ENCODE data around the gene SORCS2. TPM values are rescaled to one million over a fixed set of nuclear protein-coding genes. Genes with fewer than 3 reads are reported as not detected.

Gene SORCS2
- total RNA-seq, 1 donor from 2014 or later: 5.2 TPM

GRCh38 chr4:7469023-7469422, 276.7 kb downstream of the SORCS2 start:
- Histone ChIP-seq H3K27ac (no peak overlapping the region), H3K4me3 (no peak overlapping the region), H2AFZ (replicated peaks) (no peak overlapping the region), H3K9me3 (ENCODE audit: low read depth) (no peaks in the 10 kb centered on the region), H3K79me2 (ENCODE audit: low read depth) (no peaks in the 10 kb centered on the region), H3F3A (ENCODE audit: low read depth) (peaks cover 20% of the 10 kb centered on the region), H3K9ac (no peak overlapping the region), H4K20me1 (ENCODE audit: low read depth) (no peaks in the 10 kb centered on the region), H3K27me3 (no peaks in the 10 kb centered on the region), H3K4me1 (peaks cover 16% of the 10 kb centered on the region), H3K36me3 (no peaks in the 10 kb centered on the region), H3K4me2 (no peak overlapping the region)
- H3K9me3 Mint-ChIP-seq: peaks cover 12% of the 10 kb centered on the region
- TF ChIP-seq EZH2 (IDR thresholded peaks at IDR 0.05) (no peak), CTCF (IDR thresholded peaks at IDR 0.05) (no peak), EZH2phosphoT487 (IDR thresholded peaks at IDR 0.05) (no peak)
- peaks cover 4% of the 10 kb centered on the region for H3K36me3 Mint-ChIP-seq
- H3K4me1 Mint-ChIP-seq: peaks cover 41% of the 10 kb centered on the region
- peaks cover 10% of the 10 kb centered on the region for H3K27me3 Mint-ChIP-seq (ENCODE audit: insufficient read depth, low read depth)
- DNase-seq (ENCODE audit: low spot score): no peak
- H3K4me3 Mint-ChIP-seq: peak overlapping the region; percentile 10
- peak overlapping the region; percentile 12 for H3K27ac Mint-ChIP-seq

DNA sequence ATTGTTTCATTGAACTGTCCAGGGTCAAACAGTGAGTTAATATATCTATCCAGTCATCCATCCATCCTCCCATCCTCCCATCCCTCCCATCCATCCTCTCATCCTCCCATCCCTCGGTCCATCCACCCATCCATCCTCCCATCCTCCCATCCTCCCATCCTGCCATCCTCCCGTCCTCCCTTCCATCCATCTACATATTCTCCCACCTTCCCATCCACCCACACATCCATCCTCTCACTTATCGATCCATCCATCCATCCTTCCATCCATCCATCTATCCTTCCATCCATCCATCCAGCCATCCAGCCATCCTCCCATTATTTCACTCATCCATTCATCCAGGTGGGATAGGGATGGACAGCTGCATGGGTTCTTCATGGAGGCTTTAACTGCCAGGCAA, 277.8 kb downstream of the SORCS2 start:
- peaks cover 16% of the 10 kb centered on the region for H3K4me1 ChIP-seq
- peaks cover 36% of the 10 kb centered on the region for H3K4me1 Mint-ChIP-seq

GRCh38 chr4:7470522-7471128, 278.3 kb downstream of the SORCS2 start:
- Histone ChIP-seq H3K27ac (no peak overlapping the region), H4K20me1 (ENCODE audit: low read depth) (no peaks in the 10 kb centered on the region), H3K4me2 (no peak overlapping the region), H3K4me3 (no peak overlapping the region), H3K9me3 (ENCODE audit: low read depth) (no peaks in the 10 kb centered on the region), H3K36me3 (no peaks in the 10 kb centered on the region), H2AFZ (replicated peaks) (no peak overlapping the region), H3K4me1 (peaks cover 16% of the 10 kb centered on the region), H3K79me2 (ENCODE audit: low read depth) (no peaks in the 10 kb centered on the region), H3F3A (ENCODE audit: low read depth) (peaks cover 20% of the 10 kb centered on the region), H3K9ac (no peak overlapping the region), H3K27me3 (no peaks in the 10 kb centered on the region)
- Mint-ChIP-seq H3K27ac (peak overlapping the region; percentile 85), H3K36me3 (peaks cover 4% of the 10 kb centered on the region), H3K9me3 (peaks cover 7% of the 10 kb centered on the region), H3K27me3 (ENCODE audit: insufficient read depth, low read depth) (peaks cover 10% of the 10 kb centered on the region), H3K4me1 (peaks cover 36% of the 10 kb centered on the region), H3K4me3 (no peak overlapping the region)
- DNase-seq (ENCODE audit: low spot score): no peak
- no peak for TF ChIP-seq EZH2 (IDR thresholded peaks at IDR 0.05)
- TF ChIP-seq CTCF (IDR thresholded peaks at IDR 0.05): no peak
- TF ChIP-seq EZH2phosphoT487 (IDR thresholded peaks at IDR 0.05): no peak

More for the DNA sequence above, 277.8 kb downstream of the SORCS2 start:
- Histone ChIP-seq H3K27me3 (no peaks in the 10 kb centered on the region), H3K79me2 (ENCODE audit: low read depth) (no peaks in the 10 kb centered on the region), H4K20me1 (ENCODE audit: low read depth) (no peaks in the 10 kb centered on the region), H3K27ac (no peak overlapping the region), H3K4me2 (no peak overlapping the region), H3K36me3 (no peaks in the 10 kb centered on the region), H2AFZ (replicated peaks) (no peak overlapping the region), H3K4me3 (no peak overlapping the region), H3F3A (ENCODE audit: low read depth) (peaks cover 20% of the 10 kb centered on the region), H3K9ac (no peak overlapping the region), H3K9me3 (ENCODE audit: low read depth) (no peaks in the 10 kb centered on the region)
- Mint-ChIP-seq H3K4me3 (no peak overlapping the region), H3K36me3 (peaks cover 4% of the 10 kb centered on the region), H3K9me3 (peaks cover 9% of the 10 kb centered on the region), H3K27ac (peak overlapping the region; percentile 61), H3K27me3 (ENCODE audit: insufficient read depth, low read depth) (peaks cover 10% of the 10 kb centered on the region)
- TF ChIP-seq CTCF (IDR thresholded peaks at IDR 0.05) (no peak), EZH2 (IDR thresholded peaks at IDR 0.05) (no peak), EZH2phosphoT487 (IDR thresholded peaks at IDR 0.05) (no peak)
- no peak for DNase-seq (ENCODE audit: low spot score)

Measured in neural progenitor cell (in vitro differentiated cells).